ENCODE measurements around the gene UBAC2.
"Not testable (repeated sequence)": the region's sequence is repeated elsewhere in the genome, so short reads cannot be mapped to it uniquely, and the experiment has no call there.

The UBAC2 gene

GRCh38 chr13:99182439-99182838 is 18.2 kb upstream of the UBAC2 start:
- in situ Hi-C loops (cut with MboI; ENCODE audit: low sequenced_read_pairs), result no loop called here

GRCh38 chr13:99185606-99186005 is 15.0 kb upstream of the UBAC2 start:
- in situ Hi-C loops (cut with MboI; ENCODE audit: low sequenced_read_pairs), result no loop called here

- in situ Hi-C loops (cut with MboI; ENCODE audit: low sequenced_read_pairs), result no loop called here
Observed at GRCh38 chr13:99190147-99190985, 10.3 kb upstream of the UBAC2 start.

GRCh38 chr13:99191336-99191899 is 9.2 kb upstream of the UBAC2 start:
- in situ Hi-C loops (cut with MboI; ENCODE audit: low sequenced_read_pairs), result no loop called here

GRCh38 chr13:99191900-99192399 is 8.7 kb upstream of the UBAC2 start:
- in situ Hi-C loops (cut with MboI; ENCODE audit: low sequenced_read_pairs), result no loop called here

GRCh38 chr13:99192480-99192879 is 8.2 kb upstream of the UBAC2 start:
- in situ Hi-C loops (cut with MboI; ENCODE audit: low sequenced_read_pairs), result no loop called here

GRCh38 chr13:99193152-99193551 is 7.5 kb upstream of the UBAC2 start:
- in situ Hi-C loops (cut with MboI; ENCODE audit: low sequenced_read_pairs), result no loop called here

- in situ Hi-C loops (cut with MboI; ENCODE audit: low sequenced_read_pairs), result no loop called here
Observed at GRCh38 chr13:99196466-99197116, 4.1 kb upstream of the UBAC2 start.

- in situ Hi-C loops (cut with MboI; ENCODE audit: low sequenced_read_pairs), result no loop called here
Observed at GRCh38 chr13:99197117-99197651, 3.5 kb upstream of the UBAC2 start.

- in situ Hi-C loops (cut with MboI; ENCODE audit: low sequenced_read_pairs), result no loop called here
Observed at GRCh38 chr13:99199541-99200431, 868 bp upstream of the UBAC2 start.

- in situ Hi-C loops (cut with MboI; ENCODE audit: low sequenced_read_pairs), result no loop called here
Observed at GRCh38 chr13:99203601-99204579, 3.2 kb downstream of the UBAC2 start.

- in situ Hi-C loops (cut with MboI; ENCODE audit: low sequenced_read_pairs), result no loop called here
Observed at GRCh38 chr13:99205621-99206220, 5.1 kb downstream of the UBAC2 start.

GRCh38 chr13:99206226-99206625 is 5.6 kb downstream of the UBAC2 start:
- in situ Hi-C loops (cut with MboI; ENCODE audit: low sequenced_read_pairs), result no loop called here

GRCh38 chr13:99206873-99207272 is 6.2 kb downstream of the UBAC2 start:
- in situ Hi-C loops (cut with MboI; ENCODE audit: low sequenced_read_pairs), result no loop called here

- in situ Hi-C loops (cut with MboI; ENCODE audit: low sequenced_read_pairs), result no loop called here
Observed at GRCh38 chr13:99207511-99207910, 6.9 kb downstream of the UBAC2 start.

GRCh38 chr13:99208185-99208584 is 7.5 kb downstream of the UBAC2 start:
- in situ Hi-C loops (cut with MboI; ENCODE audit: low sequenced_read_pairs), result no loop called here

GRCh38 chr13:99208845-99209527 is 8.3 kb downstream of the UBAC2 start:
- in situ Hi-C loops (cut with MboI; ENCODE audit: low sequenced_read_pairs), result no loop called here

- in situ Hi-C loops (cut with MboI; ENCODE audit: low sequenced_read_pairs), result not testable (repeated sequence)
Observed at GRCh38 chr13:99210627-99211026, 10.0 kb downstream of the UBAC2 start.
